ENCODE measurements around the gene SVOP.

The SVOP gene

DNA sequence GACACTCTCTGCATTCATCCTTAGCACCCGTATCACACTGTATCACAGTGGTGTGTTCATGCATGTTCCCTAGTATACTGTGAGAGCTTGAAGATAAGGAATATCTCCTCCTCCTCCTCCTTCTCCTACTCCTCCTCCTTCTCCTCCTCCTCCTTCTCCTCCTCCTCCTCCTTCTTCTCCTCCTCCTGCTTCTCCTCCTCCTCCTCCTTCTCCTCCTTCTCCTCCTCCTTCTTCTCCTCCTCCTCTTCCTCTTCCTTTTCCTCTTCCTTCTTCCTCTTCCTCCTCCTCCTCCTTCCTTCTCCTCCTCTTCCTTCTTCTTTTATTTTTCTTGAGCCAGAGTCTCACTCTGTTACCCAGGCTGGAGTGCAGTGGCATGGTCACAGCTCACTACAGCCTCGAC is 113.9 kb downstream of the SVOP start:
- TF ChIP-seq, protein P1, sequence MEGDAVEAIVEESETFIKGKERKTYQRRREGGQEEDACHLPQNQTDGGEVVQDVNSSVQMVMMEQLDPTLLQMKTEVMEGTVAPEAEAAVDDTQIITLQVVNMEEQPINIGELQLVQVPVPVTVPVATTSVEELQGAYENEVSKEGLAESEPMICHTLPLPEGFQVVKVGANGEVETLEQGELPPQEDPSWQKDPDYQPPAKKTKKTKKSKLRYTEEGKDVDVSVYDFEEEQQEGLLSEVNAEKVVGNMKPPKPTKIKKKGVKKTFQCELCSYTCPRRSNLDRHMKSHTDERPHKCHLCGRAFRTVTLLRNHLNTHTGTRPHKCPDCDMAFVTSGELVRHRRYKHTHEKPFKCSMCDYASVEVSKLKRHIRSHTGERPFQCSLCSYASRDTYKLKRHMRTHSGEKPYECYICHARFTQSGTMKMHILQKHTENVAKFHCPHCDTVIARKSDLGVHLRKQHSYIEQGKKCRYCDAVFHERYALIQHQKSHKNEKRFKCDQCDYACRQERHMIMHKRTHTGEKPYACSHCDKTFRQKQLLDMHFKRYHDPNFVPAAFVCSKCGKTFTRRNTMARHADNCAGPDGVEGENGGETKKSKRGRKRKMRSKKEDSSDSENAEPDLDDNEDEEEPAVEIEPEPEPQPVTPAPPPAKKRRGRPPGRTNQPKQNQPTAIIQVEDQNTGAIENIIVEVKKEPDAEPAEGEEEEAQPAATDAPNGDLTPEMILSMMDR (conservative IDR thresholded peaks at IDR 0.05; ENCODE audit: low read depth, low read length): no peak

DNA sequence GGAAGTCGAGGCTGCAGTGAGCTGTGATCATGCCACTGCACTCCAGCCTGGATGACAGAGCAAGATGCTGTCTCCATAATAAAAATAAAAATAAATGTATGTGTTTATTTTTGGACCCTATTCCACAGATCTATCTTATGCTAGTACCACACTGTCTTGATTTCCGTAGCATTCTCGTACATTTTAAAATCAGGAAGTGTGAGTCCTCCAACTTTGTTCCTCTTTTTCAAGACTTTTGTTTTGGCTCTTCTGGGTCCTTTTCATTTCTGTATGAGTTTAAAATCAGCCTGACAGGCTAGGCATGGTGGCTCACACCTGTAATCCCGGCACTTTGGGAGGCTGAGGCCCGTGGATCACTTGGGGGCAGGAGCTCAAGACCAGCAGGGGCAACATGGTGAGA is 115.1 kb downstream of the SVOP start:
- Histone ChIP-seq H2AFZ (ENCODE audit: low read depth) (no peak overlapping the region), H3K9ac (no peak overlapping the region), H3K36me3 (ENCODE audit: insufficient read depth) (no peaks in the 10 kb centered on the region), H3K4me2 (no peak overlapping the region), H3K27ac (no peak overlapping the region), H4K20me1 (ENCODE audit: insufficient read depth) (no peaks in the 10 kb centered on the region), H3K79me2 (ENCODE audit: insufficient read depth, low read depth) (no peaks in the 10 kb centered on the region), H3K4me1 (ENCODE audit: low read depth, poor library complexity, severe bottlenecking) (no peaks in the 10 kb centered on the region), H3K4me3 (IDR thresholded peaks at IDR 0.05; ENCODE audit: insufficient read depth, low read depth, low read length) (no peak overlapping the region), H3K27me3 (ENCODE audit: insufficient read depth, low read depth) (no peaks in the 10 kb centered on the region)
- TF ChIP-seq, protein P1 (conservative IDR thresholded peaks at IDR 0.05; ENCODE audit: low read depth, low read length): no peak

More for the DNA sequence above, 113.9 kb downstream of the SVOP start:
- Histone ChIP-seq H3K4me2 (no peak overlapping the region), H2AFZ (ENCODE audit: low read depth) (no peak overlapping the region), H3K27me3 (ENCODE audit: insufficient read depth, low read depth) (no peaks in the 10 kb centered on the region), H3K79me2 (ENCODE audit: insufficient read depth, low read depth) (no peaks in the 10 kb centered on the region), H3K4me1 (ENCODE audit: low read depth, poor library complexity, severe bottlenecking) (no peaks in the 10 kb centered on the region), H4K20me1 (ENCODE audit: insufficient read depth) (no peaks in the 10 kb centered on the region), H3K4me3 (IDR thresholded peaks at IDR 0.05; ENCODE audit: insufficient read depth, low read depth, low read length) (no peak overlapping the region), H3K9ac (no peak overlapping the region), H3K36me3 (ENCODE audit: insufficient read depth) (no peaks in the 10 kb centered on the region), H3K27ac (no peak overlapping the region)

DNA sequence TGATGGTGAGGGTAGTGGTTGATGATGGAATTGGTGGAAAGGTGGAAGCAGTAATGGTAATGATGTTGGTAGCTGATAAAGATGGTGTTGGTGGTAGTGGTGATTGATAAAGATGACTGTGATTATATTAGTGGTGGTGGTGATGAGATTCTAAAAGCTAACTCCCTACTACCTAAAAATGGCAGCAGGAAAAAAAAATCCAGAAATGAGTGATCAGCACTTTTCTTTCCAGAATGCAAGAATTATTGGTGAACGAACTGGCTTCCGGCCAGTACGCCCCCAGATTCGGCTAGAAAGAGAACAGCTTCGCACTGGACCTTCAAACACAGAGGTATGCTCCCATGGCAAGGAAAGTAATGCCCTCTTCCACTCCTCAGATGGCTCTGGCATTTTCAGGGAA is 121.7 kb downstream of the SVOP start:
- no peaks in the 10 kb centered on the region for H3K4me1 ChIP-seq (ENCODE audit: low read depth, poor library complexity, severe bottlenecking)
- no peaks in the 10 kb centered on the region for H3K79me2 ChIP-seq (ENCODE audit: insufficient read depth, low read depth)
- TF ChIP-seq, protein P1 (conservative IDR thresholded peaks at IDR 0.05; ENCODE audit: low read depth, low read length): no peak
- H4K20me1 ChIP-seq (ENCODE audit: insufficient read depth): no peaks in the 10 kb centered on the region
- no peak overlapping the region for H3K4me2 ChIP-seq
- H3K4me3 ChIP-seq (IDR thresholded peaks at IDR 0.05; ENCODE audit: insufficient read depth, low read depth, low read length): no peak overlapping the region
- no peak overlapping the region for H2AFZ ChIP-seq (ENCODE audit: low read depth)
- no peak overlapping the region for H3K9ac ChIP-seq
- H3K27me3 ChIP-seq (ENCODE audit: insufficient read depth, low read depth): no peaks in the 10 kb centered on the region
- no peak overlapping the region for H3K27ac ChIP-seq
- no peaks in the 10 kb centered on the region for H3K36me3 ChIP-seq (ENCODE audit: insufficient read depth)

DNA sequence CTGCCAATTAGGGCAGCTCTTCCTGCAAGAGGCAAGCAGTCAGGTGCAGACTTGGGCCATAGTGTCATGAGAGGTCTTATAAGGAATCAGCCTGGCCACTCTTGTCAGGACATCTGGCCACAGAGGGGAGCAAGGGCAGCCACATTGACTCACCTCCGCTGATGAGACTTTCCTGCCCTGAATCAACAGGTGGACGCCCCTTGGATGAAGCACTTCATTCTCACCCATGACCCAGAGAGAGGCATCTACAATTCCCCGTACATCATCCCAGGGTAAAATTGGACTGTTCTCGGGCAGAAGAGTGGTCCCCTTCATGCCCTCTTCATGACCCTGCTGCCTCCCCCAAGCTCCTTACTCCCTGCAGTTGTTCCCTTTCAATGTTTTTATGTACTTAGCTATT is 124.1 kb downstream of the SVOP start:
- no peak overlapping the region for H3K27ac ChIP-seq
- no peak overlapping the region for H3K4me2 ChIP-seq
- H3K4me1 ChIP-seq (ENCODE audit: low read depth, poor library complexity, severe bottlenecking): no peaks in the 10 kb centered on the region
- no peaks in the 10 kb centered on the region for H4K20me1 ChIP-seq (ENCODE audit: insufficient read depth)
- no peaks in the 10 kb centered on the region for H3K36me3 ChIP-seq (ENCODE audit: insufficient read depth)
- no peaks in the 10 kb centered on the region for H3K27me3 ChIP-seq (ENCODE audit: insufficient read depth, low read depth)
- TF ChIP-seq, protein P1 (conservative IDR thresholded peaks at IDR 0.05; ENCODE audit: low read depth, low read length): no peak
- no peak overlapping the region for H2AFZ ChIP-seq (ENCODE audit: low read depth)
- no peak overlapping the region for H3K4me3 ChIP-seq (IDR thresholded peaks at IDR 0.05; ENCODE audit: insufficient read depth, low read depth, low read length)
- H3K79me2 ChIP-seq (ENCODE audit: insufficient read depth, low read depth): no peaks in the 10 kb centered on the region
- no peak overlapping the region for H3K9ac ChIP-seq
